ENCODE results near the gene HOXA3. TPM values are rescaled to one million over a fixed set of nuclear protein-coding genes. Genes with fewer than 3 reads are reported as not detected.
A peak's percentile ranks its signal among the peaks of the same experiment; 100 is the strongest.

HOXA3 gene
- total and polyA plus RNA-seq, 9 donors = 0.36 to 50.9 (median 2.3) TPM

DNA sequence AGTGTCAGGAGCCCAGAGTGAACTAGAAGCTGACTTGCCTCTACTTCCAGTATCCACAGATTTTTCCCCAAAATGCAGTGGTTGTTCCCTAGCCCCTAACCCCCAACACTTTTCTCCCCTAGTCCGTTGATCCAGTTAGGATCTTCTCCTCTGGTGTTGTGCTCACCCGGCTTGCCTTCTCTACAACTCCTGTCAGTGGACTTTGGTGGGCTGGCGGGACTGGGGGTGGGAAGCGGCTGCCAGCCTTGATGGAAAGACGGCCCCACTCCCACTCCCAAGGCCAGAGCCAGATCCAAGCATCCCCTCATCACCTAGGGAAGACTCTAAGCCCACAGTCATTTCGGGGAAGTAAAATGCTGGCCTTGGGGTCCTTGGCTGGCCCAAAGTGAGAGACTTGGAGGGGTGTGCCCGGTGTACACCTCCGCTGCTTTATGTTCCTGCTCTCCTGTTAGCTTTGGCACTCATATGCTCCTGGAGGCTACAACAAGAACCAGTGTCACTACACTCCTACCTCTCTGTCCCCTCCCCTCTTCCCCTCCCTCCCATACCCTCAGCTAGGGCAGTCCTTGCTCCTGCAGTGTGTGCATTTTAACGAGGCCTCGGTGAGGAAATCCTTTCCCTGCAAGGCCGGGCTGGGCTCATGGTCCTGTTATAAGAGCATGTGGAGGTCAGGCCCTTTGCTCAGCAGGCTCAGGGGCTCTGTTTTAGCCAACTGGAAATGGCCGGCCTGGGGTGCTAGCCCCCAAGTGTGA, 22.7 kb upstream of the HOXA3 start:
- Histone ChIP-seq H3K4me1 (ENCODE audit: insufficient read depth) (peaks cover 14% of the 10 kb centered on the region), H3K27ac (no peak overlapping the region), H3K36me3 (no peaks in the 10 kb centered on the region), H3K27me3 (peaks cover 15% of the 10 kb centered on the region), H3K4me3 (peak overlapping the region; percentile 53), H3K9me3 (no peaks in the 10 kb centered on the region)
- TF ChIP-seq EP300 (IDR thresholded peaks at IDR 0.05) (no peak), POLR2A (IDR thresholded peaks at IDR 0.05) (no peak)
- TF ChIP-seq, protein P1, sequence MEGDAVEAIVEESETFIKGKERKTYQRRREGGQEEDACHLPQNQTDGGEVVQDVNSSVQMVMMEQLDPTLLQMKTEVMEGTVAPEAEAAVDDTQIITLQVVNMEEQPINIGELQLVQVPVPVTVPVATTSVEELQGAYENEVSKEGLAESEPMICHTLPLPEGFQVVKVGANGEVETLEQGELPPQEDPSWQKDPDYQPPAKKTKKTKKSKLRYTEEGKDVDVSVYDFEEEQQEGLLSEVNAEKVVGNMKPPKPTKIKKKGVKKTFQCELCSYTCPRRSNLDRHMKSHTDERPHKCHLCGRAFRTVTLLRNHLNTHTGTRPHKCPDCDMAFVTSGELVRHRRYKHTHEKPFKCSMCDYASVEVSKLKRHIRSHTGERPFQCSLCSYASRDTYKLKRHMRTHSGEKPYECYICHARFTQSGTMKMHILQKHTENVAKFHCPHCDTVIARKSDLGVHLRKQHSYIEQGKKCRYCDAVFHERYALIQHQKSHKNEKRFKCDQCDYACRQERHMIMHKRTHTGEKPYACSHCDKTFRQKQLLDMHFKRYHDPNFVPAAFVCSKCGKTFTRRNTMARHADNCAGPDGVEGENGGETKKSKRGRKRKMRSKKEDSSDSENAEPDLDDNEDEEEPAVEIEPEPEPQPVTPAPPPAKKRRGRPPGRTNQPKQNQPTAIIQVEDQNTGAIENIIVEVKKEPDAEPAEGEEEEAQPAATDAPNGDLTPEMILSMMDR (IDR thresholded peaks at IDR 0.05) = no peak
- intact Hi-C loops (cut with DNase I) = no loop called here
- WGBS, 3 donors = 55 to 76% (median 59%) methylated on average over 12 of the region's 12 CpGs
- peak in 2 of 5 donors; percentile 14 to 32 for DNase-seq

DNA sequence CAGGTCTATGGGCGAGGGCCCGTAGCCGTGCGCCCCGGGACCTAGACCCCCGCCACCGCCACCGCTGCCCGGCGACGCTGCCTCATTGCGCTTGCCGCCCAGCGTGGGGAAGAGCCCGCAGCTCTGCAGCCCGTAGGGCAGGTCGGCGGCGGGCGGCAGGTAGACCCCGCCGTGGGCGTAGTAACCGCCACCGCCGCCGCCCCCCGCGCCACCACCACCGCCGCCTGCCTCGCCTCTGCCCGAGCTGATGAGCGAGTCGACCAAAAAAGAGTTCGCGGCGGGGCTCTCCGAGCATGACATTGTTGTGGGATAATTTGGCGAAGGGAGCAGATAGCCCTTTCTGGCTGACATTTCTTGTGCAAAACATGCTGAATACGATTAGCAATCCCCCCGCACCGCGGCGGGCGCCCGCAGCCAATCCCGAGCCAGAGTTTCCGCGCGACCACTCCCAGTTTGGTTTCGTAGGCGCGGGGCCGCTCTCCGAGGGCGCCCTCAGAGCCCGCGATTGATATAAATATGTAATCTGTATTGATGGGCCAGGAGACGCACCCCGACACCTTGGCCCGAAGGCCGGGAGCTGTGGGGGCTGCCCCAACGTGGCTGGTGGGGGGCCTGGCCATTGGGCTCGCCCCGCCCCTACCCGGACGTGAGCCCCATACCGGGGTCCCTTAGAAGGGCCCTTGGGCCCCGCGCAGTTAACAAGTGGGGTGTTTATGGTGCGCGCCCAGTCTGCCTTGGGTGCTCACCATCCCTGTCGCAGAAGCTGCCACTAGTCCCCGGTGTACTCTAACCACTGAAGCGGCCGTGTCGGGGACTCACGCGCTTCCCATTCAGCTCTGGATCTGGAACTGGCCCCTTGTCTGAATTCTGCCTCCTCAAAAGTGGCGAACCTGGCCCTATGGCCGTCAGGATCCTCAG, 21.8 kb upstream of the HOXA3 start, which contains the start of gene HOXA10:
Gene HOXA10 (minus strand): TSS at position 365 of the 918 bp plus-strand sequence. CDS start 14 bp downstream, at position 351.
- TF ChIP-seq POLR2A (IDR thresholded peaks at IDR 0.05) (no peak), EP300 (IDR thresholded peaks at IDR 0.05) (no peak)
- TF ChIP-seq, protein P1 (IDR thresholded peaks at IDR 0.05) = no peak
- intact Hi-C loops (cut with DNase I) = no loop called here
- Histone ChIP-seq H3K27me3 (peaks cover 19% of the 10 kb centered on the region), H3K36me3 (no peaks in the 10 kb centered on the region), H3K4me1 (ENCODE audit: insufficient read depth) (peaks cover 14% of the 10 kb centered on the region), H3K4me3 (peak within 1 kb of the TSS; percentile 53), H3K27ac (no peak within 1 kb of the TSS), H3K9me3 (no peaks in the 10 kb centered on the region)
- DNase-seq = peak in 2 of 5 donors; percentile 19 to 36
- WGBS, 3 donors = 5 to 13% (median 6%) methylated on average over 62 to 82 of the region's 82 CpGs

GRCh38 chr7:27173511-27173955, 21.1 kb upstream of the HOXA3 start:
- H3K4me1 ChIP-seq (ENCODE audit: insufficient read depth) = peaks cover 14% of the 10 kb centered on the region

More at GRCh38 chr7:27173511-27173955, 21.1 kb upstream of the HOXA3 start:
- no peaks in the 10 kb centered on the region for H3K9me3 ChIP-seq
- intact Hi-C loops (cut with DNase I) = no loop called here
- H3K4me3 ChIP-seq = peak overlapping the region; percentile 53
- 0 to 2% (median 1%) methylated on average over 39 to 59 of the region's 59 CpGs for WGBS, 3 donors
- no peak for TF ChIP-seq POLR2A (IDR thresholded peaks at IDR 0.05)
- TF ChIP-seq, protein P1 (IDR thresholded peaks at IDR 0.05) = no peak
- no peak for TF ChIP-seq EP300 (IDR thresholded peaks at IDR 0.05)
- peak in 3 of 5 donors; percentile 27 to 49 (median 30) for DNase-seq
- no peaks in the 10 kb centered on the region for H3K36me3 ChIP-seq
- H3K27ac ChIP-seq = no peak overlapping the region
- peaks cover 19% of the 10 kb centered on the region for H3K27me3 ChIP-seq

All from ovary (tissue), 9 donors.